WTC11 (cell line): ENCODE data around the gene PRUNE2. TPM values are rescaled to one million over a fixed set of nuclear protein-coding genes. Genes with fewer than 3 reads are reported as not detected.
"Not testable (repeated sequence)": the region's sequence is repeated elsewhere in the genome, so short reads cannot be mapped to it uniquely, and the experiment has no call there.

Experiments used
- ATAC-seq: fragments of 200-7000 bp; cut with Tn5 transposase; 2 replicates; pipeline ENCODE4 v1.10.0; 2021; ENCODE audit warnings: mild to moderate bottlenecking, moderate library complexity
- CTCF ChIA-PET: fragments of 300-600 bp; sonication (Branson Sonifier 250); formaldehyde crosslinking; loops from one replicate; lab custom pipeline; 2021; ENCODE audit warnings: antibody characterized with exemption; lab: Charles Lee
- POLR2A ChIA-PET: fragments of 350-600 bp; sonication (Branson Sonifier 250); formaldehyde crosslinking; loops from one replicate; lab custom pipeline; 2021; ENCODE audit warnings: antibody characterized with exemption; lab: Charles Lee
- DNase-seq: peaks from one replicate; pipeline ENCODE4 v3.0.0; 2021; ENCODE audit warnings: low spot score
- H3K27ac Mint-ChIP-seq: 2 replicates; pipeline ENCODE4 v1.8.0; 2021; ENCODE audit warnings: mixed read lengths
- H3K27me3 Mint-ChIP-seq: 2 replicates; pipeline ENCODE4 v1.8.0; 2021; ENCODE audit warnings: low read depth, mild to moderate bottlenecking, moderate library complexity, mixed read lengths
- H3K36me3 Mint-ChIP-seq: 2 replicates; pipeline ENCODE4 v1.8.0; 2021; ENCODE audit warnings: mixed read lengths
- H3K4me1 Mint-ChIP-seq: 2 replicates; pipeline ENCODE4 v1.8.0; 2022; ENCODE audit warnings: mixed read lengths
- H3K4me3 Mint-ChIP-seq: 2 replicates; pipeline ENCODE4 v1.8.0; 2021; ENCODE audit warnings: mild to moderate bottlenecking, moderate library complexity, mixed read lengths
- H3K9me3 Mint-ChIP-seq: 2 replicates; pipeline ENCODE4 v1.8.0; 2021; ENCODE audit warnings: mixed read lengths
- ARID4B ChIP-seq: sonication (generic); formaldehyde crosslinking; IDR thresholded peaks from 2 replicates; pipeline ENCODE4 v1.8.0; 2023; ENCODE audit warnings: missing genetic modification reagents, mild to moderate bottlenecking, borderline replicate concordance
- ATF1 ChIP-seq: sonication (generic); formaldehyde crosslinking; IDR thresholded peaks from 2 replicates; pipeline ENCODE4 v1.8.1; 2023; ENCODE audit warnings: mild to moderate bottlenecking, moderate library complexity, missing genetic modification reagents
- CREM ChIP-seq: sonication (generic); formaldehyde crosslinking; IDR thresholded peaks from 2 replicates; pipeline ENCODE4 v1.8.1; 2022; ENCODE audit warnings: mild to moderate bottlenecking, missing genetic modification reagents, moderate library complexity
- E2F4 ChIP-seq: sonication (generic); formaldehyde crosslinking; IDR thresholded peaks from 2 replicates; pipeline ENCODE4 v1.8.1; 2022; ENCODE audit warnings: low read depth, mild to moderate bottlenecking, moderate library complexity, missing genetic modification reagents, borderline replicate concordance
- ETV6 ChIP-seq: sonication (generic); formaldehyde crosslinking; IDR thresholded peaks from 2 replicates; pipeline ENCODE4 v1.8.1; 2022; ENCODE audit warnings: mild to moderate bottlenecking, missing genetic modification reagents
- FOXJ3 ChIP-seq: sonication (generic); formaldehyde crosslinking; IDR thresholded peaks from 2 replicates; pipeline ENCODE4 v1.9.0; 2021; ENCODE audit warnings: missing genetic modification reagents, mild to moderate bottlenecking, borderline replicate concordance
- GABPB1 ChIP-seq: sonication (generic); formaldehyde crosslinking; IDR thresholded peaks from 2 replicates; pipeline ENCODE4 v1.8.1; 2023; ENCODE audit warnings: mild to moderate bottlenecking, missing genetic modification reagents
- IRF1 ChIP-seq: sonication (generic); formaldehyde crosslinking; IDR thresholded peaks from 2 replicates; pipeline ENCODE4 v1.8.0; 2023; ENCODE audit warnings: missing genetic modification reagents
- IRF2 ChIP-seq: sonication (generic); formaldehyde crosslinking; IDR thresholded peaks from 2 replicates; pipeline ENCODE4 v1.8.0; 2022; ENCODE audit warnings: low read depth, missing genetic modification reagents, borderline replicate concordance
- MAX ChIP-seq: sonication (generic); formaldehyde crosslinking; IDR thresholded peaks from 2 replicates; pipeline ENCODE4 v1.8.0; 2022; ENCODE audit warnings: mild to moderate bottlenecking, missing genetic modification reagents
- MLX ChIP-seq: sonication (generic); formaldehyde crosslinking; IDR thresholded peaks from 2 replicates; pipeline ENCODE4 v1.8.1; 2023; ENCODE audit warnings: mild to moderate bottlenecking, missing genetic modification reagents, moderate library complexity
- NFATC4 ChIP-seq: fragments of 250-450 bp; sonication (Bioruptor Pico); IDR thresholded peaks from 2 replicates; pipeline ENCODE4 v1.9.0; 2021; ENCODE audit warnings: mild to moderate bottlenecking
- NFE2L1 ChIP-seq: sonication (generic); formaldehyde crosslinking; IDR thresholded peaks from 2 replicates; pipeline ENCODE4 v1.8.1; 2023; ENCODE audit warnings: missing genetic modification reagents
- NR1H2 ChIP-seq: sonication (generic); formaldehyde crosslinking; IDR thresholded peaks from 2 replicates; pipeline ENCODE4 v1.9.0; 2021; ENCODE audit warnings: mild to moderate bottlenecking, moderate library complexity, missing genetic modification reagents
- PREB ChIP-seq: sonication (generic); formaldehyde crosslinking; IDR thresholded peaks from 2 replicates; pipeline ENCODE4 v1.8.1; 2022; ENCODE audit warnings: mild to moderate bottlenecking, missing genetic modification reagents, moderate library complexity, borderline replicate concordance
- PRRX2 ChIP-seq: fragments of 250-450 bp; sonication (Bioruptor Pico); IDR thresholded peaks from 2 replicates; pipeline ENCODE4 v1.8.0; 2021; ENCODE audit warnings: mild to moderate bottlenecking
- USF1 ChIP-seq: sonication (generic); formaldehyde crosslinking; IDR thresholded peaks from 2 replicates; pipeline ENCODE4 v1.8.0; 2022; ENCODE audit warnings: mild to moderate bottlenecking, missing genetic modification reagents
- ZBTB43 ChIP-seq: sonication (generic); formaldehyde crosslinking; IDR thresholded peaks from 2 replicates; pipeline ENCODE4 v1.8.1; 2023; ENCODE audit warnings: mild to moderate bottlenecking, missing genetic modification reagents
- ZMAT4 ChIP-seq: fragments of 250-450 bp; sonication (Bioruptor Pico); IDR thresholded peaks from 2 replicates; pipeline ENCODE4 v1.9.0; 2021; ENCODE audit warnings: mild to moderate bottlenecking
- ZNF396 ChIP-seq: fragments of 250-450 bp; sonication (Bioruptor Pico); IDR thresholded peaks from 2 replicates; pipeline ENCODE4 v1.8.0; 2021; ENCODE audit warnings: mild to moderate bottlenecking, moderate library complexity, borderline replicate concordance
- ZNF416 ChIP-seq: fragments of 250-450 bp; sonication (Bioruptor Pico); IDR thresholded peaks from 2 replicates; pipeline ENCODE4 v1.9.0; 2021; ENCODE audit warnings: mild to moderate bottlenecking, inconsistent platforms
- total RNA-seq: library from RNA; stranded (reverse); gene quantifications from 3 replicates; pipeline ENCODE4 v1.2.3, GENCODE V29; 2021

PRUNE2 gene
- total RNA-seq, 1 experiment from 2014 or later = 13.1 TPM

- TF ChIP-seq MAX (CRISPR knock-in tag) = no peak
- no peak for TF ChIP-seq NFATC4 (CRISPR knock-in tag)
- TF ChIP-seq ZBTB43 (CRISPR knock-in tag) = no peak
- TF ChIP-seq PREB (CRISPR knock-in tag) = no peak
- TF ChIP-seq IRF2 (CRISPR knock-in tag) = no peak
- no peak for TF ChIP-seq ETV6 (CRISPR knock-in tag)
- TF ChIP-seq NR1H2 (CRISPR knock-in tag) = no peak
- no peak for TF ChIP-seq FOXJ3
- no peak for TF ChIP-seq MLX (CRISPR knock-in tag)
- no peak for TF ChIP-seq E2F4 (CRISPR knock-in tag)
- TF ChIP-seq ZNF396 (CRISPR knock-in tag) = no peak
- TF ChIP-seq PRRX2 (CRISPR knock-in tag) = no peak
- no peak for TF ChIP-seq CREM (CRISPR knock-in tag)
- no peak for TF ChIP-seq ZMAT4 (CRISPR knock-in tag)
- no peak for TF ChIP-seq USF1 (CRISPR knock-in tag)
- peaks cover 14% of the 10 kb centered on the region for H3K9me3 Mint-ChIP-seq
- peaks cover 3% of the 10 kb centered on the region; the same call in 1 of the 2 replicates for H3K36me3 Mint-ChIP-seq
- CTCF ChIA-PET = no interaction called here
- no peak for ATAC-seq
- no peaks in the 10 kb centered on the region for H3K4me1 Mint-ChIP-seq
- no peak for DNase-seq
- no peak overlapping the region for H3K4me3 Mint-ChIP-seq
- H3K27me3 Mint-ChIP-seq = no peaks in the 10 kb centered on the region
- no peak overlapping the region for H3K27ac Mint-ChIP-seq
- POLR2A ChIA-PET = no interaction called here
Observed at GRCh38 chr9:76744336-76744735, 161.6 kb downstream of the PRUNE2 start.

GRCh38 chr9:76743931-76744330 is 162.0 kb downstream of the PRUNE2 start:
- Mint-ChIP-seq H3K4me3 (no peak overlapping the region), H3K4me1 (no peaks in the 10 kb centered on the region), H3K27me3 (no peaks in the 10 kb centered on the region), H3K27ac (no peak overlapping the region), H3K36me3 (peaks cover 3% of the 10 kb centered on the region; the same call in 1 of the 2 replicates), H3K9me3 (peaks cover 14% of the 10 kb centered on the region)
- DNase-seq (no peak), ATAC-seq (no peak)
- CTCF ChIA-PET = no interaction called here
- no peak for TF ChIP-seq ATF1 (CRISPR knock-in tag)
- TF ChIP-seq ARID4B = no peak
- no peak for TF ChIP-seq PREB (CRISPR knock-in tag)
- no peak for TF ChIP-seq NR1H2 (CRISPR knock-in tag)
- TF ChIP-seq GABPB1 (CRISPR knock-in tag) = no peak
- no peak for TF ChIP-seq ZNF416
- no peak for TF ChIP-seq NFE2L1 (CRISPR knock-in tag)
- TF ChIP-seq IRF1 = no peak
- POLR2A ChIA-PET = no interaction called here

GRCh38 chr9:76742890-76743289 is 163.0 kb downstream of the PRUNE2 start:
- H3K36me3 Mint-ChIP-seq, CTCF ChIA-PET, DNase-seq, H3K27ac Mint-ChIP-seq, POLR2A ChIA-PET, H3K4me1 Mint-ChIP-seq, H3K27me3 Mint-ChIP-seq, H3K4me3 Mint-ChIP-seq, ATAC-seq: not testable (repeated sequence)
- H3K9me3 Mint-ChIP-seq = peaks cover 14% of the 10 kb centered on the region
